GM18907 (cell line): ENCODE measurements around the gene ZFHX2.
"Not testable (repeated sequence)": the region's sequence is repeated elsewhere in the genome, so short reads cannot be mapped to it uniquely, and the experiment has no call there.

ENCODE experiments used
- ATAC-seq: cut with Tn5 transposase; IDR thresholded peaks from one replicate; pipeline ENCODE4 v1.9.1; 2021; ENCODE audit warnings: mild to moderate bottlenecking, moderate library complexity; ENCODE audit not compliant: unreplicated experiment

Gene ZFHX2

GRCh38 chr14:23551266-23552028 is at the start of gene ZFHX2:
ZFHX2 (minus strand) TSS chr14:23551765; CDS start chr14:23535325, 16,440 bp downstream.
- peak; percentile 57 for ATAC-seq

- no peak for ATAC-seq
Measured at GRCh38 chr14:23600806-23601205, 49.2 kb upstream of the ZFHX2 start.

GRCh38 chr14:23600322-23600707 is 48.8 kb upstream of the ZFHX2 start:
- ATAC-seq: no peak

GRCh38 chr14:23594191-23594590 is 42.6 kb upstream of the ZFHX2 start:
- not testable (repeated sequence) for ATAC-seq

DNA sequence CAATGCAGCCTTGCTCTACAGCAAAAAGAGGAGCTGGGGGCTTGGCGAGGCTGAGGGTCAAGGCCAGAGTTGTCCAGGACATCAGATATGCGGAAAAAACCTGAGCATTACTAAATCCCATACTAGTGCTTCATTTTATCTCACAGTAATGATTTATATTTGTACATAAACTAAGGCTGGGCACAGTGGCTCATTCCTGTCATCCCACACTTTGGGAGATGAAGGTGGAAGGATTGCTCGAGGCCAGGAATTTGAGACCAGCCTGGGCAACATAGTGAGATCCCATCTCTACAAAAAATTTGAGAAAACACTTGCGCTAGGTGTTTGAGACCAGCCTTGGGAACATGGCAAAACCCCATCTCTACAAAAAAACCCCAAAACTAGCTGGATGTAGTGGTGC is 38.6 kb upstream of the ZFHX2 start:
- no peak for ATAC-seq

DNA sequence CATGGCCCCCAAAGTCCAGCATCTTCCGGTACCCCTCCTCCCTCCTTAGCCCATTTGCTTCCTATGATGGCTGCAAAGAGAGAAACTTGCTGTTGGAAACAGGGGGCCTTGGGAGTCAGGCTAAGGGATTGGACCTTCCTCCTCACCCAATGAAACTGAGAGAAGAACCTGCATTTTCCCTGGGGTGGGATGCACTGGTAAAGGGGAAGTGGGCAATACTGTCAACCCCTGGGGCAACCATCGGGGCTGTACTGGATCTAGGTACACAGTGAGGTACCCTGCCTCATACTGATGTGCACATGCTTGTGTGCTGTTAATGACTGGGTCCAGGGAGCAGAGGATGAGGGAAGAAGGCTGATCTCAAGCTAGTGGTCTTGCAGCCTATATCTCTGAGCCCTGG is 38.0 kb upstream of the ZFHX2 start:
- ATAC-seq: peak; percentile 11

- peak; percentile 99 for ATAC-seq
Measured at GRCh38 chr14:23588884-23589598, 37.5 kb upstream of the ZFHX2 start.

- ATAC-seq: not testable (repeated sequence)
Measured at GRCh38 chr14:23584527-23585203, 33.1 kb upstream of the ZFHX2 start.

DNA sequence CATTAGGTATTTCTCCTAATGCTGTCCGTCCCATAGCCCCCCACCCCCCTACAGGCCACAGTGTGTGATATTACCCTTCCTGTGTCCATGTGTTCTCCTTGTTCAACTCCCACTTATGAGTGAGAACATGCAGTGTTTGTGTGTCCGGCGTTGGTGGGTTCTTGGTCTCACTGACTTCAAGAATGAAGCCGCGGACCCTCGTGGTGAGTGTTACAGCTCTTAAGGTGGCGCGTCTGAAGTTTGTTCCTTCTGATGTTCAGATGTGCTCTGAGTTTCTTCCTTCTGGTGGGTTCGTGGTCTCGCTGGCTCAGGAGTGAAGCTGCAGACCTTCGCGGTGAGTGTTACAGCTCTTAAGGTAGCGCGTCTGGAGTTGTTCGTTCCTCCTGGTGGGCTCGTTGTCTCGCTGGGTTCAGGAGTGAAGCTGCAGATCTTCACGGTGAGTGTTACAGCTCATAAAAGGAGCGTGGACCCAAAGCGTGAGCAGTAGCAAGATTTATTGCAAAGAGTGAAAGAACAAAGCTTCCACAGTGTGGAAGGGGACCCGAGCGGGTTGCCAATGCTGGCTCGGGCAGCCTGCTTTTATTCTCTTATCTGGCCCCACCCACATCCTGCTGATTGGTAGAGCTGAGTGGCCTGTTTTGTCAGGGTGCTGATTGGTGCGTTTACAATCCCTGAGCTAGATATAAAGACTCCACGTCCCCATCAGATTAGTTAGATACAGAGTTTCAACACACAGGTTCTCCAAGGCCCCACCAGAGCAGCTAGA is 32.4 kb upstream of the ZFHX2 start:
- not testable (repeated sequence) for ATAC-seq

- no peak for ATAC-seq
Measured at GRCh38 chr14:23582906-23583760, 31.6 kb upstream of the ZFHX2 start.

DNA sequence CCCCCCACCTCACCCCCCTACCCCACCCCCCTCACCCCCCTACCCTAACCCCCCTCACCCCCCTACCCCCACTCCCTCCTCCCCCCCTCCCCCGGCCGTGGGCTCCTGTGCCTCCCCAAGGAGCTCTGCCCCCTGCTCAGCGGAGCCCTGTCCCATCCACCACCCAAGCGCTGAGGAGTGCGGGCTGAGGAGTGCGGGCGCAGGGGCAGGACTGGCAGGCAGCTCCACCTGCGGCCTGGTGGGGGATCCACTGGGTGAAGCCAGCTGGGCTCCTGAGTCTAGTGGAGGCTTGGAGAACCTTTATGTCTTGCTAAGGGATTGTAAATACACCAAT is 29.4 kb upstream of the ZFHX2 start:
- ATAC-seq: no peak

- no peak for ATAC-seq
Measured at GRCh38 chr14:23580152-23580926, 28.8 kb upstream of the ZFHX2 start.

DNA sequence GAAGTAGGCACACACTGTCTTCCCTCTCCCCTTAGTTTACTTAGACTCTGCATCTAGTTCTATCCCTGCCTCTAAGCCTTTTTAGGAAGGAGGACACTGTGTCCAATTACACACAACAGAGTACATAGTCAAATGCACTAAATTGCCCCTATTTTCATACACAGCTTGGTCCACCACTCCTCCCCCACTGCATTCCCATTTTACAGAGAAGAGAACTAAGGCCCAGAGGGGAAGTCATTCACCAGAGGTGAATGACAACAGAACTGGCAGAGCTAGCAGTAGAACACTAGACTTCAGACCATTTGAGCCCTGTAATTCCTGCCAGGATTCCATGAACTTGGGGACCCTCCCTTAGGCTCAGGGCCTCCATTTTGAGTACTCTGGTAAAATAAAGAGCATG is 28.2 kb upstream of the ZFHX2 start:
- no peak for ATAC-seq

DNA sequence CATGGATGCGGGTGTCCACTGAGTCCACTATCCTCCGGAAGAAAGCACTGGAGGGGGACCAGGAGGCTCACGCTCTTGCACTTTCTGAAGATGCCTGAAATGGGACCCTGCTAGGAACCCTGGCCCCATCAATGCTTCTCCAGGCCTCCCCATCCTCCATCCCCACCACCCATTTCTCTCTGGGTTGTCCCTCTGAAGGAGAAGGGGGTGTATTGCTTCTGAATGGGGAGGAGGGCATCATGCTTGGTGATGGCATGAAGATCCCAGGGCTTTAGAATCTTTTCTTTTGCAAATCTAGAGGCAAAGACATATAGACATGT is 27.7 kb upstream of the ZFHX2 start:
- no peak for ATAC-seq

DNA sequence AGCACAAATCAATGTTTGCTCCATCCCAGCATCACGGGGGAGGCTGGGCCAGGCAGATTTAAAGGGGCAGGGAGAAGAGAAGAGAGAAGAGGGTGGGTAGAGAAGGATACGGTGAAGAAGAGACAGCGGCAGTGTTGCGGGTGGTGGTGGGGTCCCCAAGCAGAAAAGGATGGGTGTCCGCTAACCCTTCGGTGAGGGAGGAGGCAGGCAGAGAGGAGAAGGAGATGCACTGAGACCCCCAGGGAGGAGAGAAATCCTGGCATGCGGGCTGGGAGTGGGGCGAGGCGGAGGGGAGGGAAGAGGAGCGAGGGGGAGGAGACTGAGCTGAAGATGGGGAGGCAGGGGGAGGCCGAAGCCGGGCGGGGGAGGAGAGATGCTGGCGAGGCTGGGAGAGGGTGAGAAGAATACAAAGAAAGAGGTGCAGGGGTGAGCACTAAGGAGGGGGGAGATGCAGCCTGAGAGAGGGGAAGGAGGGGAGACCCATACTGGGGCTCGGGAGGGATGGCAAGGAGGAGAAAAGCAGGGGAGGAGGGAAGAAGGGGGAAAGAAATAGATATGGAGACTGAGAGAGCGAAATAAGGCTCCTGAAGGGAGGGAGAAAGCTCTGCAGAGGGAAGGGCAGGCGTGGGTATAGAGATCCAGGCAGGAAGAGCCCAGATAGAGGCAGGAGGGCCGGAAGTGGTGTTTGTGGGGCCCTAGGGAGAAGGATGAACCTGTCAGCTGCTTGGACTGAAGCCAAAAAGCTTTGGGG is 27.2 kb upstream of the ZFHX2 start, which contains the start of gene JPH4:
TSS of gene JPH4 (minus strand) at position 231 of the 751 bp plus-strand sequence. CDS start 1,337 bp downstream, outside the sequence.
- no peak for ATAC-seq

DNA sequence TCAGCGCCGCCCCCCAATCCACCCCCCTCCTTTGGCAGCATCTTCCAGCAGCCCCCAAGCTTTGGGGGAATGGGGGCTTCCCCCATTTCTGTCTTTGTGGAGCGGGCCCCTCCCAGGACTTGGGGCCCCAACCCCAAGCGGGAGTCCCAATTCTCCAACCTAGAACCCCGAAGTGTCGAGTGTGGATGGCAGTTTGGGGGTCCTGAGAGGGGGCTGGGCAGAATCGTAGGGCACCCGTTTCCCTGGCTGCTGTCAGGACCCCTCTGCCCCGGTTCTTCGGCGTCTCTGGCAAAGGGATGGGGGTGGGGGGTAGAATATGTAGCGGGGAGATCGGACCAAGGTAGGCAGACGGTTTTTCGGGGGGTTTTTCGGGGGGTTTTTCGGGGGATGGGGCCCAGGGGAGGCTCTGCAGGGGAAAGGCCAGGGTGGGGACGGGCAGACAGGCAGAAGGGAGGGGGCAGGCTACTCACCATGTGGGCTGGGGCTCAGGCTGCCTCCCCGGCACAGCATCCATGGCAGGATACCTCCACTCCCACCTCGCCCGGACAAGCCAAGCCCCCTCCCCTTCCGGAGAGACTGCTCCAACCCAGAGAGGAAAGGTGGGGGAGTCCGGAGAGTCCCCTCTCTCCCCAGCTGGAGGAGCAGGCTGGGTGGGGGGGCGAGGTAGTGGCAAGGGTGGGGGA is 26.3 kb upstream of the ZFHX2 start:
- ATAC-seq: no peak

DNA sequence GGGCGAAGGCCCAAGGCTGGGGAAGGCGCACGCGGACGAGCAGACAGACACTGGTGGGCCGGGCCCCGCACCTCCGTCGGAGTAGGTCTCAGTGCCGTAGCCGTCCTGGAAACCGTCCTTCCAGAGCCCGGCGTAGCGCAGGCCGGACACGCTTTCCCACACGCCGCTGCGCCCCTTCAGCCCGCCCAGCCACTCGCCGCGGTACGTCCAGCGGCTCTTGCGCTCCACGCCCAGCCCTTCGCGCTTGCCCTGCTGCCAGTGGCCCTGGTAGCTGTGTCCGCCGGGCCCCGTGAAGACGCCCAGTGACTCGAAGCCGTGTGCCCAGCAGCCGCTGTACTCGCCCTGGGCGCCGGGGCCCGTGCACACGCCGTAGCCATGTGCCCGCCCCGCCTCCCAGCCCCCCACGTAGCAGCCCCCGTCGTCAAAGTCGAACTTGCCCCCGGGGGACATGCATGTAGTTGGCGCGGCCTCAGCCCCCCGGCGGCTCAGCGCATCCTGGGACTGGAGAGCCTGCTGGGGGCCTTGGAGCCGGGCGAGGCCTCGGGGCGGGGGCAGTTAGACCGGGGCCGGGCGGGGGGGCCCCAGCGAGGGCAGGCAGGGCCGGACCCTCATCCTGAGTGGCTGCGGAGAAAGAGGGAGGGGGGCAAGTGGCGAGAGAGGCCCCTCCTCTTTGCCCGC is 25.6 kb upstream of the ZFHX2 start:
- no peak for ATAC-seq
